Activated naive CD4-positive, alpha-beta T cell treated with anti-CD3 and anti-CD28 coated beads, Interleukin-2, amount 50 U/mL, for 72 hours (primary cell): ENCODE measurements around the gene MYEF2. TPM values are rescaled to one million over a fixed set of nuclear protein-coding genes. Genes with fewer than 3 reads are reported as not detected.

Experiments
- ATAC-seq, 2 donors: fragments of 150-1000 bp; cut with Tn5 transposase; 2 replicates each; pipeline ENCODE4 v1.10.0; 2021; ENCODE audit warnings: mild to moderate bottlenecking in 2 of 2, moderate library complexity in 2 of 2
- DNase-seq, 2 donors: peaks; one replicate each; pipeline ENCODE4 v3.0.0; 2021 to 2022; ENCODE audit warnings: low spot score in 2 of 2
- H3K27ac Mint-ChIP-seq, 2 donors: one replicate each; pipeline ENCODE4 v1.8.0; 2022; ENCODE audit warnings: mild to moderate bottlenecking in 2 of 2, mixed read lengths in 2 of 2
- H3K36me3 Mint-ChIP-seq, 2 donors: one replicate each; pipeline ENCODE4 v1.8.0; 2022; ENCODE audit warnings: mixed read lengths in 2 of 2
- H3K9me3 Mint-ChIP-seq, 2 donors: one replicate each; pipeline ENCODE4 v1.8.0; 2022; ENCODE audit warnings: mixed read lengths in 2 of 2
- total RNA-seq, 2 donors: library from RNA; stranded (reverse); gene quantifications; one replicate each; pipeline ENCODE4 v1.2.3, GENCODE V29; 2022

The MYEF2 gene
- total RNA-seq, 2 donors from 2014 or later: 33.0 to 46.4 TPM

- peaks cover 10 to 19% of the 10 kb centered on the region in 2 donors for H3K36me3 Mint-ChIP-seq
- DNase-seq (no peak), ATAC-seq (no peak)
- peaks cover 0 to 4% of the 10 kb centered on the region in 2 donors for H3K9me3 Mint-ChIP-seq
- no peak overlapping the region for H3K27ac Mint-ChIP-seq
These were observed 7.1 kb downstream of the MYEF2 start for GRCh38 chr15:48170981-48171380.

DNA sequence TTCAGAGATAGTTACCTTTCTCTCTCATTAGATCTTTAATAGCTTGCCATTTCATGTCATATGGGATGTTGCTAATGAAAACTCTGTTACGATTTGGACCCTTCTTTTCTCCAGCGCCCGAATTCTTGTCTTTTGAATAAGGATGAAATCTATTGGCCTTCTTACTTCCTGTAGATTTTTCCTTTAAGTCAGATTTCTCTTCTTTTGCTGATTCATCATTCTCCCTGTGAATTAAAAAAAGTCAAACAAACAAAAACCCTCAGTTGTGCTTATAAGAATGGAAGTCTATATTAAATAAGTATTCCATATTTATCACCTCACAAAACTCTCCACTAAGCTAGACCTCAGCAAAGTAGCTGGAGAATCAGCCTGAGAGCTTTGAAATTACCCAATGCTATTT is 9.5 kb downstream of the MYEF2 start:
- Mint-ChIP-seq H3K9me3 (peaks cover 0 to 4% of the 10 kb centered on the region in 2 donors), H3K36me3 (peaks cover 11 to 12% of the 10 kb centered on the region in 2 donors), H3K27ac (no peak overlapping the region)
- DNase-seq: no peak
- no peak for ATAC-seq

DNA sequence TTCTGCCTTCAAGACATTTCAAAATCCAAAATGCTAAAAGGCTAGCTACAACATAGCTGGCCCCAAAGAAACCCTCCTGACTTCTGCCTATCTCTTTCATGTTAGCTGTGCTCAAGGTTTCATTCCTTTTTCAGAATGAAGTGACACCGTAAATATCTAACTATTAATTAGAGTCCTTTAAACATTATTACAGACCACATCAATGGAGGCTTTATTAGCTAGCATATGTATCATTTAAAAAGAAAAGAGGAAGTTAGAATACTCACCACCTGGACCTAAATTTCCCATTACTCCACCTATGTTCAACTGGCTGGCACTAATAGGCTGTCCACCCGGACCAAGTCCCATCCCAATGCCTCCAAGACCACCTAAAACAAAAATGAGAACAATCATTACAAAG is 24.6 kb downstream of the MYEF2 start:
- Mint-ChIP-seq H3K9me3 (no peaks in the 10 kb centered on the region), H3K27ac (no peak overlapping the region), H3K36me3 (peaks cover 4% of the 10 kb centered on the region in 2 donors)
- ATAC-seq (no peak), DNase-seq (no peak)

DNA sequence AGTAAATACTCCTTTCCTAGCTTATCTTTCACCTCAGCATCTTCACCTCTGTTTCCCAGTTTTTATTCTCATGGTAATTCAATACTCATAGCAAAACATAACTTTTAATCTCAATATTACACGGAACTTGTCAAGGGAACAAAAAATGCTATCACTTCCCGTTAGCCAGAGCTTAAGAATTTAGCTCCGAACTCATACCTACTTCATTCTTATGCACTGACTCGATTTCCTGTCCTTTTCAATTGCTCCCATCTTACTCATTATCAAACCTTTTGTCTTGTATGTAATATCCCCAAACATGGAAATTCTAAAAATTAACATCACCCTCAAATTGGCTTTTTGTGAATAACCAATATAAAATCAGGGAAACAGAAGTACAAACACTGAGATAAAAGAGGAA is 28.2 kb downstream of the MYEF2 start:
- no peaks in the 10 kb centered on the region for H3K9me3 Mint-ChIP-seq
- H3K27ac Mint-ChIP-seq: no peak overlapping the region
- peaks cover 0 to 4% of the 10 kb centered on the region in 2 donors for H3K36me3 Mint-ChIP-seq
- ATAC-seq (no peak), DNase-seq (no peak)

DNA sequence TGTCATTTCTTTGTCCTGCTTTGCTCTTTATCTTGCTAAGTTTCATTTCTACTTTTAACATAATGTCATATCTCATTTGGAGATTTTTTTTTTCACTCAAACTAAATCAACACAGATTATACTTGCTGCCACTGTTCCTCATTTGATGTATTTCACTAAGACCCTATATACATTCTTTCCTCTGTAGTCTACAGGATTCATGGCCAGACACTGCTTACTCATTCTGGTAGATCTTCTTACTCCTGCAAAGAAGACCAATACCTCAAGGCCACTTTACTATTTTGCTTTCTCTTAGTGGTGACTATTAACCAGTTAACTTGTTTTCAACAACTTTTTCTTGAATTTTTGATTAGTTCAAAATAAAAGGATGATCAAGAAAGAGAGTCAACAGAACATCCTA is 30.7 kb downstream of the MYEF2 start:
- peaks cover 0 to 4% of the 10 kb centered on the region in 2 donors for H3K36me3 Mint-ChIP-seq
- DNase-seq: no peak
- no peak overlapping the region for H3K27ac Mint-ChIP-seq

DNA sequence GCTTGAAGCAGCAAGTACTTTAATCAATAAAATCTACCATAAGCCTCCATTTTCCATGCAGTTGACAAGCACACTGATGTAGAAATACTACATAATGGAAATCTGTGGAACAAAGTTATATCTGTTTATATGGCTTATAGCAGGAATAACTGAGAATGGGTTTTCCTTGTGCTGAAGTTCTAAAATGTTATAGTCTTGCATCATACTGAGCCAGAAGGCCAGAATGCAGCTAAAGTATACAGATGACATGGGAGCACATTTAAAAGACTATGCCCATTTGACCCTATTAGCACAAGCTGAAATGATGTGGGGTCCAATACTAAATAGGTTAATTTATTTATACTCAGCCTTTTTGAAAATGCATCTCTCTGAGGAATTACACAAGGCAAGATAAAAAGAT is 32.2 kb downstream of the MYEF2 start:
- no peak overlapping the region for H3K27ac Mint-ChIP-seq
- DNase-seq (no peak), ATAC-seq (no peak)
- H3K9me3 Mint-ChIP-seq: no peaks in the 10 kb centered on the region
- H3K36me3 Mint-ChIP-seq: peaks cover 0 to 4% of the 10 kb centered on the region in 2 donors

More for the DNA sequence above, 30.7 kb downstream of the MYEF2 start:
- no peaks in the 10 kb centered on the region for H3K9me3 Mint-ChIP-seq
- ATAC-seq: no peak

DNA sequence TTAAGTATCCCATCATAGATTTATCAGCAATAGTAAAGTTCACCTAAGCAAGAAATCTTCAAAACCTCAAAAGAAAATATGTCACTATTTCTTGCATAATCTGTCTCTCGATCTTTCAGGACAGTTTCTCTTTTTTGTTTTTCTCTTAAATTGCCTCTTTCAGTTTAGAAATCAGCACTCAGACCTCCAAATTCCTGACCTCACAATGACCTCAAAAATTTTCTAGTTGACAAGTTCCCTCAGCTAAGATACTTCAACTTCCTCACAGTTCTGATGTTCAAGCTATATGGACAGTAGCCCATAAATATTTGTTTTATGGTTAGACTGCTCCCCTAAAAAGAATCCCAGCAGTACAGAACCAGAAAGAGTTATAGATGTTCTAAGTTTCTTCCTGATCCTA is 33.2 kb downstream of the MYEF2 start:
- Mint-ChIP-seq H3K9me3 (no peaks in the 10 kb centered on the region), H3K27ac (no peak overlapping the region), H3K36me3 (peaks cover 0 to 4% of the 10 kb centered on the region in 2 donors)
- ATAC-seq (no peak), DNase-seq (no peak)

DNA sequence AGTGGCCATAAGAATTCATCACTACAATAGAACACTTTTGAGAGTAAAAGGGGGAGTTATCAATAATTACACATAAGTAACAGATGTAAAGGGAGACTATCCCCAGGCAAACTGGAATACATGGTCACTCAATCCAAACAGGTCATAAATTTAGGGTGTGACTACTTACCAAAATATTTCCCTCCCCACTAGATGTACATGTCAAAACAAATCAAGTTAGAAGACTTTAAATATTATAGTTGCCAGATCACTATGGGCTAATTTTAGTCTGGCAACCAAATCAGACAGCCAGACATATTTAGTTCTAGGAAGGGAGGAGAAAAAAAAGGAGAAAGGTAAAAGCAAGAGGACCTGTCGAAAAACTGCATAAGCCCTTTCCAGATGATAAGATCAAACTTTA is 34.2 kb downstream of the MYEF2 start:
- H3K27ac Mint-ChIP-seq: no peak overlapping the region
- ATAC-seq: no peak
- H3K36me3 Mint-ChIP-seq: peaks cover 0 to 4% of the 10 kb centered on the region in 2 donors
- no peaks in the 10 kb centered on the region for H3K9me3 Mint-ChIP-seq
- no peak for DNase-seq

- DNase-seq (no peak), ATAC-seq (no peak)
- Mint-ChIP-seq H3K36me3 (no peaks in the 10 kb centered on the region), H3K27ac (no peak overlapping the region), H3K9me3 (no peaks in the 10 kb centered on the region)
These were observed 45.2 kb downstream of the MYEF2 start for GRCh38 chr15:48132874-48133273.

DNA sequence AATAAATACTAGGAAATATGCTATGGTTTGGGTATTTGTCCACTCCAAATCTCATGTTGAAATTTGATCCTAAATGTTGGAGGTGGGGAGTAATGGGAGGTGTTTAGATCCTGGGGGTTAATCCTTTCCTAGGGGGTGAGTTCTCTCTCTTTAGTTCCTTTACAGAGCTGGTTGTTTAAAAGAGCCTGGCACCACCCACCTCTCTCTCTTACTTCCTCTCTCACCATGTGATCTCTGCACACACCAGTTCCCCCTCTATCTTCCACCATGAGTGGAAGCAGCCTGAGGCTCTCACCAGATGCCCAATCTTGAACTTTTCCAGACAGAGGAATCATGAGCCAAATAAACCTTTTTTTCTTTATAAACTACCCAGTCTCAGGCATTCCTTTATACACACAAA is 46.8 kb downstream of the MYEF2 start:
- no peaks in the 10 kb centered on the region for H3K36me3 Mint-ChIP-seq
- DNase-seq (no peak), ATAC-seq (no peak)
- no peaks in the 10 kb centered on the region for H3K9me3 Mint-ChIP-seq
- H3K27ac Mint-ChIP-seq: no peak overlapping the region

- ATAC-seq (no peak), DNase-seq (no peak)
- H3K9me3 Mint-ChIP-seq: no peaks in the 10 kb centered on the region
These were observed 51.3 kb downstream of the MYEF2 start for GRCh38 chr15:48126667-48127355.

GRCh38 chr15:48121849-48122248 is 56.2 kb downstream of the MYEF2 start:
- DNase-seq: no peak
- Mint-ChIP-seq H3K36me3 (no peaks in the 10 kb centered on the region), H3K9me3 (peaks cover 0 to 5% of the 10 kb centered on the region in 2 donors), H3K27ac (no peak overlapping the region)
- no peak for ATAC-seq

More at GRCh38 chr15:48126667-48127355, 51.3 kb downstream of the MYEF2 start:
- Mint-ChIP-seq H3K27ac (no peak overlapping the region), H3K36me3 (no peaks in the 10 kb centered on the region)

- Mint-ChIP-seq H3K9me3 (peaks cover 0 to 5% of the 10 kb centered on the region in 2 donors), H3K27ac (no peak within 1 kb of the TSS), H3K36me3 (no peaks in the 10 kb centered on the region)
- no peak for DNase-seq
- ATAC-seq: no peak
These were observed 57.4 kb downstream of the MYEF2 start, which contains the start of gene SLC24A5 for GRCh38 chr15:48120745-48121144. Gene SLC24A5, plus strand, starts transcription at chr15:48120990. Its CDS starts 55 bp downstream, at chr15:48121045.

DNA sequence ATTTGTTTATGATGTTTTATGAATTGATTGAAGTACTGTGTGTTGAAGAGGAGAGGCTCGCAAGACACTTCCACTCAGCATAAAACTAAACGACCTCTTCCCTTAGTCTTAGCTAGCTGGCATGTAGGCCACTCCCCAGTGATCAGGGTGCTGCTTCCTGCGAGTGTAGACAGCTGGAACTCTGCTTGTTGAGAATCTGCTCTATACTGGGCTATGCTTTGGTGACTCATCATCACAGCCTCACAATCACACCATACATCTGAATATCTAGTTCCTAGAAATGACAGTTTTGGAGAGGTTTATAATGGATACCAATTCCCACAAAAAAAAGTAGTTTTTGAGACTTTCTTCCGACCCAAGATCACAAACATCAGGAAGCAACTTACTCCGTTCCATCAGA is 58.8 kb downstream of the MYEF2 start:
- Mint-ChIP-seq H3K36me3 (peaks cover 0 to 4% of the 10 kb centered on the region in 2 donors), H3K27ac (no peak overlapping the region), H3K9me3 (peaks cover 0 to 8% of the 10 kb centered on the region in 2 donors)
- DNase-seq: no peak
- ATAC-seq: no peak

DNA sequence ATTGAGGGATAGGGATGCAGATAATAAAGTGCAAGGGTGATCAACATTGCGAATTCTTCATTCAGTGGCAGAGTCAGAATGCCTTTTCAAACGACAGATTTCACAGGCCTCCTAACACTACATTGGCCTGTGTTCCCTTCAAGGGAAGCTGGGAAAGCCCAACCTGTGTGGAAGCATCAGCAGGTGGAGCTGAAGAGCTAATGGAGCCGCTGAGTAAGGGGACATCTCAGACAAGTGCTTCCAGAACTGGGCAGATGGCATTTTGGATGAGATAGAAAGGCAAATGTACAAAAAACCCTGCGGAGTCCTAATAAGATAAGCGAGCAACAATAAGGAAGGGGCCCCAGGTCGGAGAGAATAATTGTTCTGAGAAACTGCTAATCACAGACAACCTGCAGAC is 65.9 kb downstream of the MYEF2 start:
- Mint-ChIP-seq H3K9me3 (peaks cover 0 to 3% of the 10 kb centered on the region in 2 donors), H3K27ac (no peak overlapping the region), H3K36me3 (peaks cover 0 to 4% of the 10 kb centered on the region in 2 donors)
- no peak for ATAC-seq
- no peak for DNase-seq

GRCh38 chr15:48109856-48110531 is 68.1 kb downstream of the MYEF2 start:
- peaks cover 0 to 4% of the 10 kb centered on the region in 2 donors for H3K36me3 Mint-ChIP-seq
- no peak for ATAC-seq

GRCh38 chr15:48109212-48109611 is 68.9 kb downstream of the MYEF2 start:
- ATAC-seq: no peak
- H3K9me3 Mint-ChIP-seq: no peaks in the 10 kb centered on the region
- H3K36me3 Mint-ChIP-seq: no peaks in the 10 kb centered on the region
- no peak overlapping the region for H3K27ac Mint-ChIP-seq
- no peak for DNase-seq

More at GRCh38 chr15:48109856-48110531, 68.1 kb downstream of the MYEF2 start:
- H3K9me3 Mint-ChIP-seq: peaks cover 0 to 3% of the 10 kb centered on the region in 2 donors
- no peak overlapping the region for H3K27ac Mint-ChIP-seq
- no peak for DNase-seq

- ATAC-seq (no peak), DNase-seq (no peak)
- Mint-ChIP-seq H3K9me3 (no peaks in the 10 kb centered on the region), H3K27ac (no peak overlapping the region), H3K36me3 (no peaks in the 10 kb centered on the region)
These were observed 72.2 kb downstream of the MYEF2 start for GRCh38 chr15:48105936-48106335.
